ENCODE results near the gene EDC4.

- no peak for TF ChIP-seq CTCF (IDR thresholded peaks at IDR 0.05 in 8 of 11, conservative IDR thresholded peaks at IDR 0.05 in 3 of 11)
- TF ChIP-seq POLR2AphosphoS5 (IDR thresholded peaks at IDR 0.05): no peak
- no peak for TF ChIP-seq POLR2A (IDR thresholded peaks at IDR 0.05)
Measured at GRCh38 chr16:67844497-67844896, 28.4 kb upstream of the EDC4 start.

Measured in spleen (tissue), 7 donors.